Measurements from ENCODE around the gene CTDP1. TPM values are rescaled to one million over a fixed set of nuclear protein-coding genes. Genes with fewer than 3 reads are reported as not detected.

The CTDP1 gene, protein sequence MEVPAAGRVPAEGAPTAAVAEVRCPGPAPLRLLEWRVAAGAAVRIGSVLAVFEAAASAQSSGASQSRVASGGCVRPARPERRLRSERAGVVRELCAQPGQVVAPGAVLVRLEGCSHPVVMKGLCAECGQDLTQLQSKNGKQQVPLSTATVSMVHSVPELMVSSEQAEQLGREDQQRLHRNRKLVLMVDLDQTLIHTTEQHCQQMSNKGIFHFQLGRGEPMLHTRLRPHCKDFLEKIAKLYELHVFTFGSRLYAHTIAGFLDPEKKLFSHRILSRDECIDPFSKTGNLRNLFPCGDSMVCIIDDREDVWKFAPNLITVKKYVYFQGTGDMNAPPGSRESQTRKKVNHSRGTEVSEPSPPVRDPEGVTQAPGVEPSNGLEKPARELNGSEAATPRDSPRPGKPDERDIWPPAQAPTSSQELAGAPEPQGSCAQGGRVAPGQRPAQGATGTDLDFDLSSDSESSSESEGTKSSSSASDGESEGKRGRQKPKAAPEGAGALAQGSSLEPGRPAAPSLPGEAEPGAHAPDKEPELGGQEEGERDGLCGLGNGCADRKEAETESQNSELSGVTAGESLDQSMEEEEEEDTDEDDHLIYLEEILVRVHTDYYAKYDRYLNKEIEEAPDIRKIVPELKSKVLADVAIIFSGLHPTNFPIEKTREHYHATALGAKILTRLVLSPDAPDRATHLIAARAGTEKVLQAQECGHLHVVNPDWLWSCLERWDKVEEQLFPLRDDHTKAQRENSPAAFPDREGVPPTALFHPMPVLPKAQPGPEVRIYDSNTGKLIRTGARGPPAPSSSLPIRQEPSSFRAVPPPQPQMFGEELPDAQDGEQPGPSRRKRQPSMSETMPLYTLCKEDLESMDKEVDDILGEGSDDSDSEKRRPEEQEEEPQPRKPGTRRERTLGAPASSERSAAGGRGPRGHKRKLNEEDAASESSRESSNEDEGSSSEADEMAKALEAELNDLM
- 18.4 TPM for total RNA-seq

DNA sequence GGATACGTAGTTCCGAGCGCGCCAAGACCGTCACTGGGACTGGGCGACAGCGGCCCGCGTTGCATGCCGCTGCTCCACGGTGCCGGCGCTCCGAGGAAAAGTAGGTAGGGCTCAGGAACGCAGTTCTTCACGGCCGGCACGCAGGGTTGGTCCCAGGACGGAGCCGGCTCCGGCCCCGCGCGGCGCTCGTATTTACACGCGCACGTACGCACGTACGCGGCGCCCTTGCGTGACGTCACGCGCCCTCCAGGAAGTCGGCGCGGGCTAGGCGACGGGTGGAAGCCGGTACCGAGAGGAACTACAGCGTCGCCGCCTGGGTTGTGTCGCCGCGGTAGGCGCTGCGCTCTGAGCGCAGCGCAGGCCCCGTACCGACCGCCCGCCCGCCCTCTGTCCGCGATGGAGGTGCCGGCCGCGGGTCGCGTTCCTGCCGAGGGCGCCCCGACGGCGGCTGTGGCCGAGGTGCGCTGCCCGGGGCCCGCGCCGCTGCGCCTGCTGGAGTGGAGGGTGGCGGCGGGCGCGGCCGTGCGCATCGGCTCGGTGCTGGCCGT, at the start of gene CTDP1:
TSS of gene CTDP1 (plus strand) at position 252 of the 548 bp plus-strand sequence. CDS start at position 397, 145 bp downstream.
- peak; percentile 96 for DNase-seq

DNA sequence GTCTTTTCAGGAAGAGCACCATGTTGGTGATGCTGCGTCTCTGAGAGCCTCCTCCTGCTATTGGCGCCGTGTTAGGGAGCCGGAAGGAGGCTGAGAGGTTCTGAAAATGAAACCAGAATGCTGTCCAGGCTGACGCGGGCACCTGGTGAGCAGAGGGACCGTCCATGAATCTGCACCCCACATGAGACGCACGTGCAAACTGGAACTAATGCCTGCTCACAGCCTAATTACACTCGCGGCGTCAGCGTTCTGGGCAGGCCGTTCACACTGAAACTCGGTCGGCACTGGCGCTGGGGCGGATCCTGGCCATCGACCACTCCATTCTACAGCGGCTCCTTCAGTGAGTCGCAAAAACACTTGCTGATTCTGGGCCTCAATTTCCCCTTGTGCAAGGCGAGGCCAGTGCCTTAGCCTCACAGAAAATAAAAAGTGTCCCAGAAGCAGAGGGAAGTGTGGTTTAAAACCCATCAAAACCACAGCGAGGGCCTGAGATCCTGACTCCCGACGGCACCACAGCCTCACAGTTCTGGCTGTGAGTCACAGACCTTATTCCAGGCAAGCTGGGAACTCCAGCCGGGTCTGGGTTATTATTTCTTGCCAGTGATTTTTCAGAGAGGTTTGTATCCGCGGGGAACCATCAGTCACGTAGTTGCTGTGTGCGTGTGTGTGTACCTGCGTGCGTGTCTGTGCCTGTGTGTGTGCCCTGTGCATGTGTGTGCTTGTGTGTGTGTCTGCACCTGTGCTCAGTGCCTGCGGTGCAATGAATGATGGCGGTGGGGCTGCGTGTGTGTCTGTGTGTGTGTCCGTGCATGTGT, 49.1 kb upstream of the CTDP1 start:
- DNase-seq: no peak

DNA sequence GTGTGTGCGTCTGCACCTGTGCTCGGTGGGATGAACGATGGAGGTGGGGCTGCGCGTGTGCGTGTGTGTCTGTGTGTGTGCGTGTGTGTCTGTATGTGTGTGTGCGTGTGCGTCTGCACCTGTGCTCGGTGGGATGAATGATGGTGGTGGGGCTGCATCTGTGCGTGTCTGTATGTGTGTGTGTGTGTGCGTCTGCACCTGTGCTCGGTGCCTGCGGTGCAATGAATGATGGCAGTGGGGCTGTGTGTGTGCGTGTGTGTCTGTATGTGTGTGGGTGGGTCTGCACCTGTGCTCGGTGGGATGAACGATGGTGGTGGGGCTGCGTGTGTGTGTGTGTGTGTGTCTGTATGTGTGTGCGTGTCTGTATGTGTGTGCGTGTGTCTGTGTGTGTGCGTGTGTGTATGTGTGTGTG, 48.5 kb upstream of the CTDP1 start:
- DNase-seq: no peak

GRCh38 chr18:79631761-79632446, 47.7 kb upstream of the CTDP1 start:
- no peak for DNase-seq

DNA sequence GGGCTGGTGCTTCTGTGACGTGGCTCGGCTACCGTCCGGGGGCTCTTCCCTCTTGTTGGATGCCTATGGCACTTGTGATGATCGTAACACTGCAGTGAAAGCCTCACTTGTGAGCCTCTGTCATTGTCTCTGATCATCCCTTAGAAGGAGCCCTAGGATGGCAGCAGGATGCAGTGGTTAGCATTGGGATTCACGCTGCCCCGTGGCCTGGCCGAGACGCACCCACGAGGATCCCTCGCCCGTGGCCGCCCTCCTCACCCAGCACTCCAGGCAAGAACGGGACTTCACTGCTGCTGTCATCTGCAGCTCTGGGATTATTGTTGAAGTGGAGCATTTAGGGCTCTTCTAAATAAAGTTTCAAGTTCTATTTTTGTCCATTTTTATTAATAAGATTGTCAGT, 46.8 kb upstream of the CTDP1 start:
- no peak for DNase-seq

GRCh38 chr18:79634186-79634585, 45.4 kb upstream of the CTDP1 start:
- no peak for DNase-seq

GRCh38 chr18:79634593-79635426, 44.8 kb upstream of the CTDP1 start:
- DNase-seq: no peak

DNA sequence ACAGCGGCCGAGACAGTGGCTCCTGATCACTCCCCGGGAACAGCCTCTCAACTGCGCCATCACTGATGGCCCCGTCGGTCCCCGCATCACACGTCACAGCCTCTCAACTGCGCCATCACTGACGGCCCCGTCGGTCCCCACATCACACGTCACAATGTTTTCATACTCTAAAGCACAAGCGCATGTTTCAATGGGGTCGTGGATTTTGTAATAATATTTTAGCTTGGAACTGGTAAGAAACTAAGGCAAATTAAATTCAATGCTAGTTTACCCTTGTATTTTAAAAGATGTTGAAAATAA, 44.2 kb upstream of the CTDP1 start:
- DNase-seq: no peak

DNA sequence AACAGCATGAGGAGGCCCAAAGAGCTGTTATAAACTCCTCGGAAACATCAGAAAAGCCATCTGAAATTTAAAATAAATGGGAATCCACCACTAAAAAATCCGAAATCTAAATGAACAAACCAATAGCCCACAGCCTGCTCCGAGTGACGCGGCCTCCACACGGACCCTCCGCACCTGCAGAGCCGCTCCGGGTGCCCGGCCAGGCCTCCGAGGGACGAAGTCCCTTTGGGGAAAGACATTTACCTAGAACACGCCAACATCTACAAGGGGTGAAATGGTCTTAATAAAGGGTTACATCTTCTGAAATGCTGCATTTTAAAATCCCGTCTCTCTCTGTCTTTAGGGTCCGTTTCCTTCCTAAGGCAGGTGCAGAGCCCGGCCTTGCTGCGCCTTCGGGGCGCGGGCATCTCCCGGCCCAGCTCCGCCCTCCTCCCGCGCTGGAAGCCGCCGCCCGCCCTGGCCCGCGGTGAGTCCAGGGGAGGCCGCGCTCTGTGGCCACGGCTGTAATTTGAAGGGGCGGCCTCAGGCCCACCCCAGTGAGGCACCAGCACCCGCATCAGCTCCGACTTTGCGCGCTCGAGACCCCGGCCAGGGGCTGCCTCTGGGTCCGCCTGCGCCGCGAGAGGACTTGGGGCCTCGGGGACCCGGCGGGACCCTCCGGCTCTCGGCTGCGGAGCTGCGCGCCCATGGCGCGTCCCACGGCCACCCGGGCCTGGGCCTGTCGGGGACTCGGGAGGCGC, 42.3 kb upstream of the CTDP1 start:
- DNase-seq: no peak

DNA sequence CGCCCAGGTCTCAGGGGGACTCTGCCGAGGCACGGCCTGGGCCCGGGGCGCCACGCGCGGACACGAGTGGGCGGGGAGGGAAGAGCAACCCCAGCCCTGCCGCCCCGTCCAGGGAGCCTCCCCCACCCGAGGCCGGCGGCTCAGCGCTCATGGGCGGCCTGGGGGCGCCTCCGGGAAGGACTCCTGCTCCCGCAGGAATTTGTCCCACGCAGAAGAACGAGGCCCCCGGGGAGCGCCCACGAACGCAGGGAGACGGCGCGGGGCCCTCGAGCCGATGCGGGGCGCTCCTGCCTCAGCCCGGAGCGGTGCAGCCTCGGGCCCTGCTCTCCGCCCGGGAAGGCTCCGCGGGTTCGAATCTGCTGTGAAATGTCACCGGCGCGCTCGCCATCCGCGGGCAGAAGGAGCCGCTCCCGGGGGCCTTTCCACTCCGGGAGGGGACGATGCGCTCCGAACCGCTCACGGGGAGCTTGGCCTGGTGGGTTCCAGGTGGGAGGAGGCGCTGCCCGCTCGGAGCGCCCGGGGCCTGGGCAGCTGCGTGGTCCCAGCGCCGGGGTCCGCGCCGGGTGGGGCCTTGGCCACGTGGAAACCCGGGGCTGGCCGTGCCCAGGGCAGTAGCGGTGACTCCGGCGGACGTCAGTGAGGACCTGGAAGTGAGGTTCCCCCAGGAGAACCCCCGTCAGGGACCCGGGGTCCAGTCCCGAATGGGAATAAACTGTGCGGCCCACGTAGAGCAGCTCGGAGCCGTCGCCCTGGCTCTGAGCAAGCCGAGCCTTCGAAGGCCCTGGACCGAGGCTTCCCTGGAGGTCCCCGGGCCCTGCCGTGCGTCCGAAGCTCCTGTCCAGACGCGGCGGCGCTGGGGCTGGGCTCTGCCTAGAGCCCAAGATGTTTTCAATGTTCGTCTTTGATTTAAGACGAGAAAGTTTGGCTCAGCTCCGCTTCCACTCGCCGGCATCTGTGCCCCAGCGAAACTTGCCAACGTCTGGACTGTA, 41.4 kb upstream of the CTDP1 start:
- DNase-seq: peak; percentile 40

DNA sequence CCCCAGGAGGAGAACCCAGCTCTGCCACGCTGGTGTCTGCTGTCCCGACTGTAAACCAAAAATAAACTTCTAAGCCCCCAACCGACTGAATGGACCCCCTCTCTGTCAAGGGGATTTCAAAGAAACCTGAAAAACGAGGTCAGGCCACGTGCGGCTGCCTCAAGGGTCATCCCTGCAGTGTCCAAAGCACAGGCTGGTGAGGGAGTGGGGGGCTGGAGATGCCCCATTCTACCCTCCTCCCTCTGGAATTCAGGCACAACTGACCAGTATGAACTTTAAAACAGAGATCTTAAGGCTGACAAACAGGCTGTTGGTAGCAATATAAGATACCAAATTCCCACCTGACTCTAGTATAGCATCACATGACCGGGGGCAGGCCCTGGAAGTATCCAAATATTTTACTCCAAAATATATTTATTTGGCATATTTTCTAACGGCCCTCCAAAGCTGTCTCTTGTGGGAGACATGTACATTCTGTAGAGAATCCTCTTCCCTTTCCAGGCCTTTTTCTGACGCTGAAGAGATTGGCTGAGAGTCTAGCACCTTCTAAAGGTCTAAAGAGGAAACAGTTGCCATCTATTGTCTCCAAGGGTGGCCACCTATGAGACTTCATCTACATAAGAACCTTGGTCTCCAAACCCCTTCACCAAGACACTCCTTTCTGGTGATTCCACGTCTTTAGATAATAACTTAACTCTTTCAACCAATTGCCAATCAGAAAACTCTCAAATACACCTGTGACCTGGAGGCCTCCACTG, 40.4 kb upstream of the CTDP1 start:
- DNase-seq: peak; percentile 24

DNA sequence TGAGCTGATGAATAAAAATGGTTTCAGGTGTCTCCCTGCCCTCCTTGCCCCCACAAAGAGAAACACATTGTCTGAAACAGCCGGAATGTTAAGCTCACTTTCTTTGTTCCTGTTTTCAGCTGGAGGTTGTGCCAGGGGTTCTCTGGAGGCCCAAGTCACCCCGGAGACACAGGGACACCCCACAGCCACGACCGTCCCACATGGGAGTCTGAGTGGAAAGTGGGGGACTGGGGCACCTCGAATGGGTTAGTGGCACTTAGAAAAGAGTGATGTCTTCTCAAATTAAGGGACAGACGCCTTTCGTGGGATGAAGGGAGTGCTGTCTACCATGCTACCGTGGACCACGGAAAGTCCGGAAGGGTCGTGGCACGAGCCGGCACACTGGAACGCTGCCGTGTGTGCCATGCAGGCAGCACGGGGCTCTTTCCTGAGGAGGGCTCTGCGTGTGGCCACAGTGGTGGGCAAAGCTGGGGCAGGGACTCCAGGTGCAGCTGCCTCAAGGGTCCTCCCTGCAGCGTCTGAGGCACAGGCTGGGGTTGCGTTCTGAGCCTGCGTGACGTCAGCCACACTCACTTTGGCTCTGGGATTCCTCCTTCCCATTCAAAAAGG, 39.4 kb upstream of the CTDP1 start:
- no peak for DNase-seq

GRCh38 chr18:79640875-79641274, 38.7 kb upstream of the CTDP1 start:
- DNase-seq: no peak

GRCh38 chr18:79641722-79642497, 37.7 kb upstream of the CTDP1 start:
- no peak for DNase-seq

GRCh38 chr18:79642626-79643025, 37.0 kb upstream of the CTDP1 start:
- no peak for DNase-seq
